ENCODE data around the gene ADCY9.

- no peak for TF ChIP-seq CTCF (conservative IDR thresholded peaks at IDR 0.05)
- no peak for TF ChIP-seq EZH2 (IDR thresholded peaks at IDR 0.05; ENCODE audit: low read depth)
Measured at GRCh38 chr16:3950343-3951193, 165.7 kb downstream of the ADCY9 start.

Measured in PC-9 (cell line).